ENCODE measurements around the gene C1QL4.
"Not testable (repeated sequence)": the region's sequence is repeated elsewhere in the genome, so short reads cannot be mapped to it uniquely, and the experiment has no call there.

C1QL4 gene

GRCh38 chr12:49347311-49348193 is 10.6 kb upstream of the C1QL4 start:
- DNase-seq: peak; percentile 75

- DNase-seq: no peak
Observed at GRCh38 chr12:49346659-49347310, 9.8 kb upstream of the C1QL4 start, which contains the start of gene DNAJC22. DNAJC22 (plus strand) TSS chr12:49346888; CDS start chr12:49348873, 1,985 bp downstream.

GRCh38 chr12:49345825-49346658 is 9.1 kb upstream of the C1QL4 start:
- no peak for DNase-seq

- no peak for DNase-seq
Observed at GRCh38 chr12:49345051-49345824, 8.2 kb upstream of the C1QL4 start.

- DNase-seq: no peak
Observed at GRCh38 chr12:49344486-49345050, 7.6 kb upstream of the C1QL4 start.

GRCh38 chr12:49342914-49343731 is 6.1 kb upstream of the C1QL4 start:
- no peak for DNase-seq

- DNase-seq: peak; percentile 64
Observed at GRCh38 chr12:49342066-49342913, 5.3 kb upstream of the C1QL4 start.

- DNase-seq: no peak
Observed at GRCh38 chr12:49341777-49342065, 4.7 kb upstream of the C1QL4 start.

GRCh38 chr12:49340971-49341776 is 4.2 kb upstream of the C1QL4 start:
- DNase-seq: no peak

- no peak for DNase-seq
Observed at GRCh38 chr12:49340095-49340870, 3.3 kb upstream of the C1QL4 start.

GRCh38 chr12:49339464-49339861 is 2.5 kb upstream of the C1QL4 start:
- DNase-seq: no peak

GRCh38 chr12:49338830-49339463 is 2.0 kb upstream of the C1QL4 start:
- no peak for DNase-seq

- no peak for DNase-seq
Observed at GRCh38 chr12:49335955-49336644, 888 bp downstream of the C1QL4 start.

GRCh38 chr12:49335118-49335954 is 1.7 kb downstream of the C1QL4 start:
- DNase-seq: no peak

- no peak for DNase-seq
Observed at GRCh38 chr12:49334681-49335080, 2.3 kb downstream of the C1QL4 start.

- no peak for DNase-seq
Observed at GRCh38 chr12:49334226-49334625, 2.8 kb downstream of the C1QL4 start.

- DNase-seq: not testable (repeated sequence)
Observed at GRCh38 chr12:49333778-49334177, 3.2 kb downstream of the C1QL4 start.
